GM04503 (cell line): ENCODE measurements around the gene DAP.
"Not testable (repeated sequence)": the region's sequence is repeated elsewhere in the genome, so short reads cannot be mapped to it uniquely, and the experiment has no call there.

Experiments used
- DNase-seq: peaks from one replicate; pipeline ENCODE4 v3.0.0-alpha.2; 2012; ENCODE audit warnings: low read depth

The DAP gene

GRCh38 chr5:10734037-10734709 lies 26.9 kb downstream of the DAP start:
- no peak for DNase-seq

DNA sequence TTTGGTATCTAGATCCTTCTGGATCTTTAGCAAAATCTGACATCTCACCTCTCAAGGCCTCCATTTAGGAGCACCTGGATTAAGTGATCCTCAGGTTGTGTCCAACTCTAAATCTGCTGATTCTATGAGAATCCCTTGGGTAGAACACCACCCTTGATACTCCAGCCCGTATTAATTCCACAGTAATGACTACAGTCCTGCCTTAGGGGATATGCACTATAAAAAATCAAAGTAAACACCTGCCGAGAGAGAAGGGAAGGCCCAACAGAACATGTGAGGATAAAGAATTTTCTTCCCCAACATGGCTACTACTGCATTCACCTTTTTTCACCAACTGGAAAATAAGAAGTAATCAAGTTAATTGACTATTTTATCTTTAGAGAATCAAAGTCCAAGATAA lies 27.6 kb downstream of the DAP start:
- DNase-seq = no peak

- DNase-seq = no peak
Observed at GRCh38 chr5:10731913-10732312, 29.1 kb downstream of the DAP start.

GRCh38 chr5:10730043-10730351 lies 31.0 kb downstream of the DAP start:
- no peak for DNase-seq

DNA sequence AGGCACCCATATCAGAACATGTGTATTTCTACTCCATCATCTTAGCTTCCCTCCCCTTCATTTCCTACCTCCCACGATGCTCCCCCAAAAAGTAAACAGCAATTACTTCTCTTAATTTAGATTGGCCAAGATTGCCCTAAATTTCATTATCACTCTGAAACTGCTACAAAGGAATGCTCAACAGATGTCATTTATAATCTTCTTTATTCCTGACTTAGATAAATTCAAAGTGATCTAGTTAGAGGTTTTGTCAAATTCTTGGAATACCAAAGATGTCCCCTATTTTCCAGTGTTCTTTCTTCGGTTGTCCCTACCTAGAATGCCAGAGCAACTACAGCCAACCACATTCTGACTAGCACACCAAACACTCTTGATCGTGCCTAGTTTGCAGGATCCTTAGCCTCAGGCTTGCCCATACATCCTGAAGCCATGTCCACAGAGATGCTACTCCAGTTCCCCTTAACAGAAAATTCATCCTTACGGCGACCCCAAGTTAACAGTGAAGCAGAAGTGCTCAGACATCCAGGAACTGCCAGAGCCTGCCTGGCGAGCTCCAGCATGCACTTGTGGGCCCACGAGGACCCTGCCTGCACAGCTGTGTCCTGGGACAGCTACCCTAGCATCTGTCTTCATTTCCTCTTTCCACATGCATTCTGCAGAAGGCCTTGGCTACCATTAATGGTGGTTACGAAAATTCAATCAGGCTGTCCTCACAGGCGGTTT lies 31.6 kb downstream of the DAP start:
- DNase-seq = no peak

DNA sequence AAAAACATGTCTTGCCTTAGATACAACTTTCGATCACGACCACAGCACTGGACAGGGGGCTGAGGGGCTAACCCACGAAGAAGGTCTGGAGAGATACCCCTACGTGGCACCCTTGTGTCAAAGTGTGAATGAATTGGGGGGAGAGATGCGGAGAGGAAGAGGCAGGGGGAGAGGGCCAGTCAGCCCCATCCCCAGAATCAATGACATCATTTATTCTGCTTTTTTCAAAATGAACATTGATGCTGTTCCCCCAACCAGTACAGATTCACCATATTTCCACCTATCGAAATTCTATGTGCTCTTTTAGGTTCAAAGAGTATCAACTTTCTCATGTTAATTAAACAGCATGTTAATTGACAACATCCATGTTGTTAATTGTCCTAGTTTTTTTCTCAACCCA lies 32.4 kb downstream of the DAP start:
- no peak for DNase-seq

DNA sequence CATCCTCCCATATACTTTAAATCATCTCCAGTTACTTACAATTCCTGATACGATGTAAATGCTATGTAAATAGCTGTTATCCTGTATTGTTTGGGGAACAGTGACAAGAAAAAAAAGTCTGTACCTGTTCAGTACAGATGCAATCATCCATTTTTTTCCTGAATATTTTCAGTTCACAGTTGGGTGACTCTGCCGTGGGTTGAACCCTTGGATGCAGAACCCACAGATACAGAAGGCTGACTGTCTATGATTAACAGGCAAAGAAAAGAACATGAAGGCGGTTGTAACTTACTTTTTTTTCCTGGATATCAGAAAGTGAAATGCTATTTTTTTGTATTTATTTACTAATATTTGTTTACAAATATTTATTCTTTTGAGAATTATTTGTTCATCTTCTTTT lies 33.2 kb downstream of the DAP start:
- no peak for DNase-seq

DNA sequence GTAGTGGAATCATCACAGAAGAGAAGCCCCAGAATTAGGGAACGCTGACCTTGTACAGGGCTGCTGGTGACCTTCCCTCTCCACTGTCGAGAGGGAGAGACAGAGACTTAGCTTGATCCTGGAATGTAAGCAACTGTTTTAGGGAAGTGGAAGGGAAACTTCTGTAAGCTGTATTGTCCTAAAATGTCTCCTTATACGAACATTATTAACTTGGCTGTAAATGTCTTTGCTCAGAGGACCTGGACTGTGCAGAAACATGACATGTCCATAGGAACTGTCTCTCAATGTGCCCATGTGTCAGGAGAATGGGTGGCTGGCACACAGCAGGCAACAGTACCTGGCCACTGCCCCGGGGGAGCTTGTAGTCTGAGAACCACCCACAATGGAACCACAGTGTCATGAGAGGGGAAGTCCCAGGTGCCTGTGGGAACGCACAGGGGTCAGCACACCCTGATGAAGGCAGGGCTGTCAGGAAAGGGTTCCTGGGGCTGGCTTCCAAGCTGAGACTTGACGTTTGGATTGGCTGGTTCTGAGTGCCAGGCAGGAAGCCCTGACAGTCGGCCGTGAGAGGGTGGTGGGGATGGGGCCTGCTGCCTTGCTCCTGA lies 34.0 kb downstream of the DAP start:
- DNase-seq = no peak

DNA sequence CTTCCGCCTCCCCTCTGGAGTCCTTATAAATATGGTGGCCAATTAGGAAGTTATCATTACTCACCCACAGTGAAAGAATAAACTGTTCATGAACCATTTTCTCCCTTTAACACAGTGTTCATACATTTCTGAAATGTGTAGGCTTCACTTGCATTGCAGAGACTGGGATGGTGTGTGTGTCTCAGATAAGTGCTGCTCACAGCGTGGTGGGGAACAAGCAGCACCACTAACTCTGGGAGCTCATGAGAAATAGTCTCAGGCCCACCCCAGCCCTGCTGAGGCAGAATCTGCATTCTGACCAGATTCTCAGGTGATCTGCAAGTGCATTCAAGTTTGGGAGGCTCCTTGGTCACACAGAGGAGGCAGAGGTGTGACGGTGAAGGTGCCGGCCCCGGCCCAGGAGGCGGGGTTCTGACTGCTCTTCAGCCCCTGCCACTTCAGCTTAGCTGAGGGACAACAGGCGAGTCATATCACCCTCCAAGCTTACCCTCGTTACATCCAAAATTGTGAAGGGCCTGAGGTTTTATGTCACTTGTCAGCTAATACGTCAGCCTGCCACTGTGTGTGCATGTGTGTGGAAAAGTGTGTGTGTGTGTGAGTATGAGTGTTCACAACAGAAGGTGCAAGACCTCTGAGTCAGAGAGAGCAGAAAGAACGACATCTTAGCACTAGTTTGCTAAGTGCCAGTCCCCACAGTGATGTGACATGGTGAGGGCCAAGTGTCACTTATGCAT lies 34.7 kb downstream of the DAP start:
- DNase-seq = no peak

DNA sequence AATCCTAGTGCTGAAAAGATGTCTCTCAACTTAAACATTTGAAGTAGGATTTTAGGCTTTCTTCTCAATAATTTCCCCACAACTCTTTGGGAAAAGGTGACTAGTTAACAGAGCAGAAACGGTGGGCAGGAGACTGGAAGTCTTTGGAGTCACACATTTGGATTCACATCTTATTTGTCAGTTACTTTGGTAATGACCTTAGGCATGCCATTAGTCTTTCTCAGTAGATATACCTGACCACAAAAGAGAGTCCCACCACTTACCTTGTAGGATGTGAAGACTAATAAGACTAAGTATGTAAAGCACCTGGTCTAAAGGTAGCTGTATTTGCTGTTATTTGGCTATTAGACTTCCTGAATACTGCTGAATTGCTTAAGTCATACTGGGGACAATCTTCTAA lies 35.4 kb downstream of the DAP start:
- DNase-seq = no peak

DNA sequence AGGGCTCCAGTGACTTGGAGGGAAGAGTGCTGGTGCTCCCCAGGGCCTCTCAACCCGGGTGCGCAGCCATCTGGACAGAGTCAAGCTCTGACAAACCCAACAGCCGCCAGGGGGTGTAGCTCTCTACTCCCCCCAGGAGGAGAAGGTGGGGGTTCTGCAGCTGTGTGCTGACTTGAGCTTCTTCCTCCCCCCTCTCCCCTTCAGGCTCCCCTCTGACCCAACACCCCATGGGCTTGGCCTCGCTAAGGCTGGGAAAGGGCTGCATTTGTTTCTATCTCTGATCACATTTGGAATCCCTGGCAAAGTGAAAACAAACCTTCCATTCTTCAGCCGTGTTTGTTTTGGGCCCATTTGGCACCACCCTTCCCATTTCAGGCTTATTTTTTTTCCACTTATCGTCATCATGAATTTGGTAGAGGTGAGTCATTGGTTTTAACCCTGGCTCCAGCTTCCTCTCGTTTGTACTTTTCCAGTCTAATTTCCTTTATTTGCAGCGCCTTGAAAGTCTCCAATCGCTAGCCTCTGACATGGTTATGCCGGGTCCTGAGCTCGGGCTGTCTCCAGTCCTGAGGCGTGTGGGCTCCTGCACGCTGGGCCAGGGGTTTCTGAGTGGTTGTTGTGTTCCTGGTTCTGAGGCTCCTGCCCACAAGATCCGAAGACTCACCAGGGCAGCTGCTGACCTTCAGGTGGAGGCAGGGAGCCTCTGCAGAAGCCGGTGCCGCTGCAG lies 36.1 kb downstream of the DAP start:
- DNase-seq = peak; percentile 34

GRCh38 chr5:10723514-10723913 lies 37.5 kb downstream of the DAP start:
- no peak for DNase-seq

- not testable (repeated sequence) for DNase-seq
Observed at GRCh38 chr5:10720766-10721165, 40.3 kb downstream of the DAP start.

DNA sequence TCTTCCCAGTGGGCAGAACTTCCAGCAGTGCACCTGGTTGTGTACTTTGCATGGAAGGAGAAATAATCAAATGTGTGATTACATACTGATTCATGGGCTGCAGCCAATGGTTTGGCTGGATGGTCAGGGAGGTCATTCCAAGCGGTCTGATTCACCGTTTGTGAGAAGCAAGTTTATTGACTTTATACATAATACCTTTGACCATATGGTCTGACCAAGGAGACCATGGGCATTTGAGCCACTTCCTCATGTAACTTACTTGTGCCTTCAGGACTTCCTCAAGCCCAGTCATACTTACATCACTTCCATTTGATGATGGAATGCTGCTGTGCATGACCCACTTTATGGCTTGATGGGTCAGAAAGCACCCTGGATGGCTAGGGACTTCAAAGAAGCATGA lies 41.1 kb downstream of the DAP start:
- peak; percentile 55 for DNase-seq

DNA sequence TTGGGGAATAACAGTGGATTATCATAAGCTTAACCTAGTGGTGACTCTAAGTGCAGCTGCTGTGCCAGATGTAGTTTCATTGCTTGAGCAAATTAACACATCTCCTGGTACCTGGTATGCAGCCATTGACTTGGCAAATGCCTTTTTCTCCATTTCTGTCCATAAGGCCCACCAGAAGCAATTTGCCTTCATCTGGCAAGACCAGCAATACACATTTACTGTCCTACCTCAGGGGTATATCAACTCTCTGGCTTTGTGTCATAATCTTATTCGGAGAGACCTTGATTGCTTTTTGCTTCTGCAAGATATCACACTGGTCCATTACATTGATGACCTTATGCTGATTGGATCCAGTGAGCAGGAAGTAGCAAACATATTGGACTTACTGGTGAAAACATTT lies 42.4 kb downstream of the DAP start:
- not testable (repeated sequence) for DNase-seq

- not testable (repeated sequence) for DNase-seq
Observed at GRCh38 chr5:10716825-10717224, 44.2 kb downstream of the DAP start.

DNA sequence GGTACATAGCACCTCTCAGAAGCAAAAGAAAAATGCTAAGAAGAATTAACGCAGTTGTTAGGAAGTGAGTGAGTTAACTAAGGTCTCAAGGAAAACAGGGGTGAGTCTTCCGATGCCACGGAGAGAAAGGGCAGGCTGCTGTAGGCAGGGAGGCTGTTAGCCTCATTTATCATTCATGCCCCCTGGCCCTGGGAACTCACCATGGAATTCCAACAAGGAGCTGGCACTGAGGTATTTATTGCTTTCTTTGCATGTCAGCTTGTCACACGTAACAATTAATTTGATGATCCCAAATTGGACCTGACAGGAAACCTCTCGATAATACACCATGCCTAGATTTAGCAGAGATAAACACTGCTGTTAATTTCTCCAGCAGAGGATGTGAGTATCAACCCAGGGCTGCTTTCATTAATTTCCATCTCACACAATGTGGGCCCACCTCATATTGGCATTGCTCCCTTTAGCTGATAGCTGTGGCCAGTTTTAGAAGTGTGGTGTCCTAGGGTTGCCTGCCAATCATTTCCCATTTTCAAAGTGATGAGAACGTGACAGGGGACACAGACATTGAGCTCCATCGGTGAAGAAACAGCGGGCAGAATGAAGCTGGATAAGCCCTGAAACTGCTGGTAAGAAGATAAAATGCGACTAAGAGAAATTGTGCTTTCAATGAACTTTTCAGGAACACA lies 45.3 kb downstream of the DAP start:
- DNase-seq = no peak

- no peak for DNase-seq
Observed at GRCh38 chr5:10712574-10713366, 48.3 kb downstream of the DAP start.

- DNase-seq = no peak
Observed at GRCh38 chr5:10711562-10711961, 49.5 kb downstream of the DAP start.

GRCh38 chr5:10710513-10711128 lies 50.4 kb downstream of the DAP start:
- DNase-seq = no peak
